Measurements from ENCODE around the gene SPPL3.

SPPL3 gene

GRCh38 chr12:120872487-120872886 is 31.7 kb downstream of the SPPL3 start:
- DNase-seq, result no peak

- no peak for DNase-seq
These were observed 33.7 kb downstream of the SPPL3 start for GRCh38 chr12:120870415-120870814.

- DNase-seq, result no peak
These were observed 34.8 kb downstream of the SPPL3 start for GRCh38 chr12:120869376-120869775.

GRCh38 chr12:120866108-120866507 is 38.0 kb downstream of the SPPL3 start:
- no peak for DNase-seq

- DNase-seq, result no peak
These were observed 39.1 kb downstream of the SPPL3 start for GRCh38 chr12:120865098-120865497.

GRCh38 chr12:120862664-120863063 is 41.5 kb downstream of the SPPL3 start:
- DNase-seq, result no peak

GRCh38 chr12:120861074-120861795 is 42.9 kb downstream of the SPPL3 start:
- DNase-seq, result no peak

- no peak for DNase-seq
These were observed 45.7 kb downstream of the SPPL3 start for GRCh38 chr12:120858306-120859088.

- DNase-seq, result no peak
These were observed 47.2 kb downstream of the SPPL3 start for GRCh38 chr12:120856980-120857379.

- DNase-seq, result no peak
These were observed 48.2 kb downstream of the SPPL3 start for GRCh38 chr12:120855823-120856588.

GRCh38 chr12:120854804-120855203 is 49.4 kb downstream of the SPPL3 start:
- no peak for DNase-seq

GRCh38 chr12:120853188-120853587 is 51.0 kb downstream of the SPPL3 start:
- no peak for DNase-seq

- no peak for DNase-seq
These were observed 52.2 kb downstream of the SPPL3 start for GRCh38 chr12:120851944-120852343.

GRCh38 chr12:120851444-120851843 is 52.7 kb downstream of the SPPL3 start:
- DNase-seq, result no peak

- DNase-seq, result no peak
These were observed 54.4 kb downstream of the SPPL3 start for GRCh38 chr12:120849765-120850164.

GRCh38 chr12:120847814-120848213 is 56.3 kb downstream of the SPPL3 start:
- no peak for DNase-seq

- DNase-seq, result no peak
These were observed 56.8 kb downstream of the SPPL3 start for GRCh38 chr12:120847392-120847791.

GRCh38 chr12:120846721-120847120 is 57.4 kb downstream of the SPPL3 start:
- no peak for DNase-seq

- no peak for DNase-seq
These were observed 58.5 kb downstream of the SPPL3 start for GRCh38 chr12:120845696-120846095.

- no peak for DNase-seq
These were observed 59.2 kb downstream of the SPPL3 start for GRCh38 chr12:120844768-120845449.

GRCh38 chr12:120844297-120844696 is 59.9 kb downstream of the SPPL3 start:
- no peak for DNase-seq

- no peak for DNase-seq
These were observed 60.7 kb downstream of the SPPL3 start for GRCh38 chr12:120843472-120843871.

GRCh38 chr12:120842595-120842994 is 61.6 kb downstream of the SPPL3 start:
- DNase-seq, result no peak
